ENCODE data around the gene NFASC.

NFASC gene

DNA sequence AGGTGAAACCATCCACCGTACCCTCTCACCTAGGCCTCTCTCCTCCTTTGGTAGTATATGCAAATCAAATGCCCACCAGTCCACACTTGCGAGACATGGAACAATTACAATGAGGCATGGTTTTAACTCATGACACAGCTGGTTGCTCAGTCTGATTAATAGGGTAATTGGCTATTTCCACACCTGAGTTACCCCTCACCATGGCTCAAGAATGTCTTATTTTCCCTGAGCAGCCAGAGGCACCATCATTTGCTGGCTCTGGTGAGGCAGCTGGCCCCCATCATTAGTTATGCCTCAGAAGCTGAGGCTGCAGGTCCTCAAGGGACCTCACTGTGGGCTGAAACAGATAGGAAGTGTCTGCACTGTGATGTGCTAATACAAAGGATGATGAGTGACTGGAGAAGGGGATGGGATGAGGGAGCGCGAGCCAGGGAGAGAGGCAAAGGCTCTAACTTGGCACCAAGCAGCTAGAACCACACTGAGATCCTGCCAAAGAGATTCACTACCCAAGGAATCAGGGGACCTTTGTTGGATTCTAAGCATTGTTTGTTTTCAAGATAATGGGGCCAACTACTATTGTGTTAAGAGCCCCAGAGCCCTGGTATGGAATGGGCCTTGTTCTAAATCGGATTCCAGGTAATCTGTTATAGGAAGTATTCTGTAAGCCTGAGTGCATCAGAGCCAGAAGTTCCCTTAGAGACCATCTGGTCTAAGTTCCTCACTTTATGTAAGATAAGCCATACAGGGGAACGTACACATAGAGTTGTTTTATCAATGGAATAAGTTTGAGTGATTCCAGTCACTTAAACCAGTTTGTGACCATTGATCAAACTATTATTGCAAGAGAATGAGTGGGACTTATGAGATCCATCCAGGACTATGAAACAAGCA, 92.3 kb downstream of the NFASC start:
- DNase-seq: no peak

DNA sequence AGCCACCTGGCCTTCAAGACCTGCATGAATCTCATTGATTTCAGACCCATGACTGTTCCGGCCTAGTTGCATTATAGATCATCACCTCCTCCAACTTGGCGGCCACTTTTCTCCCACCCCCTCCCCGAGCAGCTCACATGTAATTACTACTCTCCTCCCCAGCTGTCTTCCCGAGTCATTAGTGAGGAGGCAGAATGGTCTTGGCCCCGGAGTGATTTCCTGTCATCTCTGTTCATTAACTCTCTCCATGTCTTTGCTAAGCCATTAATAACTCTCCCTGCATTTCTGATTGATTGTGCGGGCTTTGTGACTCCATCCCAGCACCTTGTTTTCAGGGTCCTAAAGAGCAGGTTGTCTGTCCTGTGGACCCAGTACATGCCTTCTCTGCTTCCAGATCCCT, 96.8 kb downstream of the NFASC start:
- no peak for DNase-seq

DNA sequence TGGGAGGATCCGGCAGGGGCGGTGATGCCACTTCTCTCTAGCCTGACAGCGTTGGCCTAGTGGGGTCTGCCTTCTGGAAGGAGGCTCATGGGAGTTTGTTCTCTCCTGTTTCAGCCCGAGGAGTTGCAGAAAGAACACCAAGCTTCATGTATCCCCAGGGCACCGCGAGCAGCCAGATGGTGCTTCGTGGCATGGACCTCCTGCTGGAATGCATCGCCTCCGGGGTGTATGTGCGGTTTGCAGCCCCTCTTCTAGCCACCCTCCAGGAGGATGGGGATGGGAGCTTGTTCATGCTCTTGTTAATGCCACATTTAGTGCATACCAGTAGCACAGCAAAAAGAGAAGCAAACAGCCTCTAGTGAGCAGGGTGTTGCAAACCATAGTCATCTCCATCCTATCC, 97.5 kb downstream of the NFASC start:
- no peak for DNase-seq

DNA sequence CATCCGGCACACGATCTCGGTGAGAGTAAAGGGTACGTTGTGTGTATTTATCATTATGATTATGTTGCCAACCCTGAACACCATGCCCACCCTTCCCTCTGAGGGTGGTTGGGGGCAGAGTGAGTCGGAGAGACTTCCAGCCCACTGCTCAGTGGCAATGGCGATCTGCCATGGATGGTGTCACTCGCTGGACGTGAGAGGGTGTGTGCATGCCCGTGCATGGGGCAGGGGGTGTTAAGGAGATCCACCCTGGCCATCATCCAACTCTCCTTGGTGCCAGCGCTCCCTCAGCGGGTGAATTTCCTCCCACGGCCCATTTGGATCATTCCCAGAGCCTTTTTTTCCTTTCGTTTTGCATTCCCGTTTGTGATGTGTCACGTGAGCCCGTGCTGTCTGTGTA, 98.3 kb downstream of the NFASC start:
- no peak for DNase-seq

DNA sequence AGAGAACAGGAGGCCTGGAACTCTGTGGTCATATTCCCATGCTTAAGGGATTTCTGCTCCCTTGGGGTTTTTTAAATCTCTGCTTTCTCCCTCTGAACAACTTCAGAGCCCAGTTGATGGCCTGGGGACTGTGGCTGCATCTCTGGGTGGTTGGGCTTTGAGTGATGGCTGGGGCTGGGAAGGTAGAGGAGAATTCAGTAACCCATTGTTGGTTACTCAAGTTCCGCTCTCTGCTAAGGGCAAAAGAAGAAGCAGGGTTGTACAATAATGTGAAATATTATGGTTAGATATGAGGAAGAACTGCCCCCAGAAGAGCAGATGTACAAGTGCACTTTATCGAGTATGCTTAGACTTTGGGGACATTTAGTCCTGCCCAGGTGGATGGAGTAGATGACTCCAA, 100.3 kb downstream of the NFASC start:
- DNase-seq: no peak

DNA sequence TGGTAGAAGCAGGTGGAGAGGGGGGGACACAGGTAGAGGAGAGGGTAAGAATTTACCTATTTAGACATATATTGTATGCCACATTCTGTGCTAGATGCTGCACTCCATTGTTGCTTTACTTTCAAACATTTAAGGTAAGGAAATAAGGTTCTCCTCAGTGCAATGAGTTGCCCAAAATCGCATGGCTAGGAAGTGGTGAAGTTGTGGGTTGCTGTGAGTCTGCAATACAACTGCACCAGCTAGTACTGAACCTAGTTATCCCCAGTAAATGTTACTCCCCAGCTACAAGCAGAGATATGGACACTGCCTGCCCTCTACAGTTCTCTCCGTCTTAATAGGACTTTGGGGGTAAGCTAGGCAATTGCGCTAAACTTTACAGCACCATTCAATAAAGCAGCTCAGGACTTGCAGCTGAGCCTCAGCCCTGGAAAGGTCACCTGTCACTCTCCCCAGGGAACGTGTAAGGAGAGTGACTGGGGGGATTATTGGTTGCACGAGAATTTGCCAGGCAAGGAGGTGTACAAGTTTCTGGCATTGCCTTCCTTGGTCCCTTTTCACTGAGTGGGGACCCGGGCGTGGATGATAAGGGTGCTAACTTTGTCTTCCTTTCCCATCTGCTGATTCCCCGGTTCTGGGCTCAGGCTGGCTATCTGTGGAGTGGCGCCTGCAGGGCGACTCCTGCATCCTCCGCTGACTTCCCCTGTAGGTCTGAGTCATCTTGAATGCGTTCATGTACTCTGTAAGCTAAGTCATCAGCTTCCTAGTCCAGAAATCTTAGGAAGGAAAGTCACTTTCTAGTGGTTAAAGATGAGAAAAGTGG, 101.1 kb downstream of the NFASC start:
- DNase-seq: no peak

DNA sequence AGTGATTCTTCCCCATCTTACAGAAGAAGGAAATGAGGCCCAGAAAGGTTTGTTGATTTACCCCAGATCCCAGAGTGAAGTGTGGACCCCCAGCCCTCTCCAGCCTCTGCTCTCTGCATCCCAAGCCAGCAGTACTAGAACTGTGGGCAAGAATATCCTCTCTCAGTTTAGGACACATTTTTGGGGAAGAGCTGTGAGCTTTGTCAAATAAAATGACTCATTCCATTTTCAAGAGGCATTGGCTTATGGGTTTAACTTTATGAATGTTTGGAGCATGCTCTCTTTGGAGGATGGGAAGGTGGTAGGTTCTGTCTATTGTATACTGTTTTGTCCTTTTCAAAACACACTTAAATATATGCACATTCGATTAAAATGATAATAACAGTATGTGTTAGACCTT, 101.8 kb downstream of the NFASC start:
- DNase-seq: no peak

DNA sequence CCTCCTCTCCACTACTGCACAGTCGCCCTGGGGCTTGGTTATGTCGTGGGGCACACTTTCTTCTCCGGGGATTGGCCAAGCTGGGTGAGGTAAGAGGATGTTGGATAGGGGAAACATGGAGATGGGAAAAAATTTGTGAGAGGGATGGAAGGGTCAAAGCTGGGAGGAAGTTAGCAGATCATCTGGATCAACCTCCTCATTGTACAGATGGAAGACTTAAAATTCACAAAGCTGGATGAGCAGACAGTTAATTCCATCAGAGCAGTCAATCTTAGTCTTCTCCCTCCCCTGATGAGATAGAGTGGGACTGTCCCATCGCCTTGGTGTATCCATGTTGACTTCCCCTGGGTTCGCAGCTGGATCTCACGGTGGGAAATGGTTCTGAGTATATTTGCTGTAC, 102.8 kb downstream of the NFASC start:
- DNase-seq: no peak

DNA sequence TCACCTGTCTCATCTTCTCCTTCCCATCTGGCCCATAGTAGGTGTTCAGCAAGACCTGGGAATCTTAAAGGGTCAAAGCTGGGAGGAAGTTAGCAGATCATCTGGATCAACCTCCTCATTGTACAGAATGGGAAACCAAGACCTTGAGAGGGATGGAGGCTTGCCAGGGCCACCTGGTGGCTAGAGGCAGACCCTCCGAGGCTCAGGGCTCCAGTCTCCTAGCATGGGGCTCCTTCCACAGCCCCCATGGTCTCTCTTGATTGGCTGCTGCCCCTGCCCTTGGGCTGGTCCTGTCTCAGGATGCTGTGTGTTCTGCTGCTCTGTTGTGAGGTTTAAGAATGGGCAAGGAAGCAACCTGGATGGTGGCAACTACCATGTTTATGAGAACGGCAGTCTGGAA, 103.7 kb downstream of the NFASC start:
- DNase-seq: no peak

DNA sequence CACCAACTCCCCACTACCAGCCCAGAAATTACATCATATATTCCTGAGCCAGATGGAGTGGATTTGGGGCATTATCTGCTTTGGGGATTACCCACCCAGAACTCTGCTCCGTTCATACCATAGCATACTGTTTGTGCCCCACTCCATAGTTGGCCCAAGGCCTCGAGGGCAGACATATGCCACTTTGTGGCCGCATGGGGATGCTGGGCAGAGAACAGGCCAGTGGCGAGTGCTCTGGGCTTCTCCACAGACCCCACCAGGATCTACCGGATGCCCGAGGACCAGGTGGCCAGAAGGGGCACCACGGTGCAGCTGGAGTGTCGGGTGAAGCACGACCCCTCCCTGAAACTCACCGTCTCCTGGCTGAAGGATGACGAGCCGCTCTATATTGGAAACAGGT, 104.4 kb downstream of the NFASC start:
- no peak for DNase-seq

DNA sequence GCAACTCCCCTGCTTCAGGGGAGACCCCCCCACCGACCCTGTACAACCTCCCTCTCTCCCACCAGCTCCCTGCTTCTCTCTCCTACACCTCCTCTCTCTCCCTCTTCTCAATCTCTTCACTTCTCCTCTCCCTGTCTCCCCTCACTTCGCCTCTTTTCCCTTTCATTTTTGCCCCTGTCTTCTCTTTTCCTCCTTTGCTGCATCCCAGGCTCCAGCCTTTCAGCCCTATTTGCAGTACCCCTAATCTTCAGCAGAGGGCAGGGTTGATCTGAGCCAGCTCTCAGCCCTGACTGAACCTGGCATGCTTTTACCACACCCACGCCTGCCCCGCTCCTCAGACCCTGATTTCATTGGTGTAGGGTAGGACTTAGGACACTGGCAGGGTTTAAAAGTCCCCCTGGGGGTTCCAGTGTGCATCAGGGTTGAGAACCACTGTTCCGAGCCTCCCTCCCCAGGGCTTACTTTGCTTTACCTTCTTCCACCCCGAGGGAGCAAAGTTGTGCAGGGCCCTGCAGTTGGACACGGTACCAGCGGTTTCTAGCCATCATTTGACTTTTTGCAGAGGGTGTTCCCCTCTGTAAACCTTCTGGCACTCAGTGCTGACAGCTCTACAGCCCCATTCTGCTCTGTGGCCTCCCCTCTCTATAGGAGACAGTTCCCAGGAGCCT, 105.0 kb downstream of the NFASC start:
- peak; percentile 72 for DNase-seq

DNA sequence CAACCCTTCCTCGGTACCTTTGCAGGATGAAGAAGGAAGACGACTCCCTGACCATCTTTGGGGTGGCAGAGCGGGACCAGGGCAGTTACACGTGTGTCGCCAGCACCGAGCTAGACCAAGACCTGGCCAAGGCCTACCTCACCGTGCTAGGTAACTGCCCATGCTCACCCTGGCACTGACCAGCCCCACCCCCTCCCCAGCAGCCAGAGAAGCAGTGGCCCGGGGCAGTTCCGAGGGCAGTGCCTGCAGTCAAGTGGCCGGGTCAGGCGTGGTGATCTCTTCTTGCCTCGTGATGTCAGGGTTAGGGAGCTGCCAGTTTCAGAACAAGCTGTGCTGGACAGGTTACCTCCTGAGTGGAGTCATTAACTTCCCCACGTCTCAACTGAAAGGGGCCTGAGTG, 106.0 kb downstream of the NFASC start:
- no peak for DNase-seq

DNA sequence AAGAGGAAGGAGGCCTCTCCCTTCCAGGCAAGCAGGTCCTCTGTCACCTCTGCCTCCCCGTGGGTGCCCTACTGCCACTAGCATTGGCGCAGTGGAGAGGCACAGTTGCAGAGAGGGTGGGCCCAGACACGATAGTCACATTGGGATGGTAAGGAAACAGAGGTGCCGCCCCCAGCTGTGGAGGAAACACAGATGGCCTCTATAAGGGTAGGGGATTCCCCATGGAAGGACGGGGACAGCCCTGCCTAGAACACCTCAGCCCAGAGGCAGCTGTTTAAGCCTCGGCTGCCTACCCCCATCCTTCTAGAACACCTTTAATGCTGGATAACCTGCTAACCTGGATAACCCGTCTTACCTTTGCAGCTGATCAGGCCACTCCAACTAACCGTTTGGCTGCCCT, 106.7 kb downstream of the NFASC start:
- no peak for DNase-seq

DNA sequence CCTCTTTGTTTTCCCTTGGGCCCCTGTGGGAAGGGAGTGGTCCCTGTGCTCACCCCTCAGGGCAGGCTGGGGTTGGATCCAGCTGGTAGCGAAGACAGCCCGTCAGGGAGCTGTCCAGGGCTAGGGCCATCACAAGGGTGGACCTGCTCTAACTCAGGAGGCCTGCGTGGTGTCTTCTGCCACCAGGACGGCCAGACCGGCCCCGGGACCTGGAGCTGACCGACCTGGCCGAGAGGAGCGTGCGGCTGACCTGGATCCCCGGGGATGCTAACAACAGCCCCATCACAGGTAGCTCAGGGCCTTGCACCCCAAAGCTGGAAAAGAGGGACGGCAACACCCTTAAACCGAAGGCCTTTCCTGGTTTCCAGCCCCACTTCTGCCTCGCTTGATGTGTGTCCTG, 108.1 kb downstream of the NFASC start:
- no peak for DNase-seq

DNA sequence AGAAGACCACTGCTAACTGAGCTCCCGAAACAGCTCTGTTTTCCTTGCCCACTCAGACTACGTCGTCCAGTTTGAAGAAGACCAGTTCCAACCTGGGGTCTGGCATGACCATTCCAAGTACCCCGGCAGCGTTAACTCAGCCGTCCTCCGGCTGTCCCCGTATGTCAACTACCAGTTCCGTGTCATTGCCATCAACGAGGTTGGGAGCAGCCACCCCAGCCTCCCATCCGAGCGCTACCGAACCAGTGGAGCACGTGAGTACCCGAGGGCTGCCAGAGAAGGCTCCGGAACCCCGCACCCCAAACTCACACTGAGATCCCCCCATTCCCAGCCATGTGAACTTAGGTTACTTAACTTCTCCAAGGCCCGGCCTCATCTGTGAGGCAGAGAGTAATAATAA, 108.6 kb downstream of the NFASC start:
- DNase-seq: no peak

DNA sequence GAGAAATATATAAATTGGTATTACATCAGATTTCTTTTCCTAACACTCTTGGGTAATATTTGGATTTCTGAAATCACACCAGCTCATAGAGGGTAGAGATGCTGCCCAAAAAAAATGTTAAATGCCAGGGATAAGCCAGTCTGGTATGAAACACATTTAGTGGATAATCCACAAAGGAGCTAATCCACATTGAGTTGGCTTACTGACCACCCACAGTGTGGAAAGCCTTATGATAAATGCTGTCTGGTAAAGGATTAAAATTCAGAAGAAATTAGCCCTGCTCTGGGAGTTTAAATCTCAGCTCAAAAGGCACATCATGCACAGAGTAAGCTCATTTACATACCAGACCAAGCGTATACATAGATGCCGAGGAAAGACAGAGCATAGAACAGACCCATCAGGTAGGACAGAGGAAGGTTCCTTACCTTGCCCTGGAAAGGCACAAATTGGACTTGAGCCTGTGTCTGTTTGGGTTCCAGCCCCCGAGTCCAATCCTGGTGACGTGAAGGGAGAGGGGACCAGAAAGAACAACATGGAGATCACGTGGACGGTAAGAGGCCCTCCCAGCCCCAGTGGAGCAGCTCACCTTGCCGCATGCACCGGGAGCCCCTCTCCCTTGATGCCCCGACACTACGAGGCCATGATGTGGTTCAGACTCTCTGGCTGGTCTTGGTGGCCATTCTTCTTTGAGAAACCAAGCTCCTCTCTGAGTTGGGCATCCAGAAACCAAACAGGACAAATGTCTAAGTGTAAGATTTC, 109.4 kb downstream of the NFASC start:
- DNase-seq: no peak

DNA sequence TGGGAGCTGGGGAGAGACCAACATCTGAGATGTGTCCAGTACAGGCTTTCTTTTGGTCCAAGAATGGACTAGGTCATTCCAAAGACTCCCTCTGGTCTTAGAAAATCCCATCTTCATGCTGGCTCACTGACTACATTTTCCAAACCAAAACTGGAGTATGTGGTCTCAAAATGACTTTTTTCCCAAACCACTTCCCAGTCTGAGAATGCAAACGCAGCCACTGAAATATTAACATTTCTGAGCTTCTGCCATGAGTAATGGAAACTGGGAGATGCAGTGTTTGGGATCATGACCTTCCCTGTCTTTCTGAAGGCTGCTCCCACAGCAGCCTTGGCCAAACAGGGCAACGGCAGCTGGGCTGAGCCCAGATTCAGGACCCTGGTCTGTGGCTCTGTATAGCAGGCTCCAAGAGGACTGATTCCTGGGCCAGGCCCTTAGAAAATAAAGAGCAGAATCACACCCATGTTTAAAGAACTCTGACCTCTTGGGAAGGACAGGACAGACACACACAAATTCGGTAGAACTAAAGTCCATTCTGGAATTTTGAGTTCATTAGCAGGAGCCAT, 110.3 kb downstream of the NFASC start:
- DNase-seq: no peak

DNA sequence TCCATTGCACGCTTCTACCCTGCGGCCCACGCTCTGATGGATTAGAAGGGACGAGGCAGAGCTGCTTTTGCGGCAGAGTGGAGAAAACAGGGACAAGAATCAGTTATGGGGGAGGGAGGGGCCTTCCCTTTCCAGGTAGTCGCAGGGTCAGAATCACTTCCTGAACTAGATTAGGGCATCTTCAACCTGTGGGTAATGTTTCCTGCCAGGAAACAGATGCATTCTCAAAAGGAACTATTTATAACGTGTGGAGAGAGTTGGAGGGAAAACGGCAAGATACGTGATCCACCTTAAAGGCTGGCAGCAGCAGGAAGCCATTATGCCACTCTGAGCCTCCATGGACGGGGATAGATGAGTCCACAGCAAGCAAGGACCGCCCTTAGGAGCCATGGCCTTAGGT, 112.5 kb downstream of the NFASC start:
- DNase-seq: no peak

DNA sequence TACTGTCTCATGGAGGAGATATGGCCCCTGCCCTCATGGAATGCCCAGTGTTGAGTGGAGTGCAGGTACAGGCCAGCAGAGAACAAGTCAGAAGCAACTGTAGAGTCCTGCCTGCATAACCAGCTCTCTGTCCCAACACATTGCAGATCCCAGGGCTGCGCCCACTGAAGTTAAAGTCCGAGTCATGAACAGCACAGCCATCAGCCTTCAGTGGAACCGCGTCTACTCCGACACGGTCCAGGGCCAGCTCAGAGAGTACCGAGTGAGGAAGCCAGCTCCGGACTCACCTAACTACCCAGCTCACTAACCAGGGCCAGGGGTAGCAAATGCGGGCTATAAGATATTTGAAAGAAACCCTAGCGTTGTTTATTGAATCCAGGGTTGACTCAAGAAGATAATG, 113.2 kb downstream of the NFASC start:
- no peak for DNase-seq

DNA sequence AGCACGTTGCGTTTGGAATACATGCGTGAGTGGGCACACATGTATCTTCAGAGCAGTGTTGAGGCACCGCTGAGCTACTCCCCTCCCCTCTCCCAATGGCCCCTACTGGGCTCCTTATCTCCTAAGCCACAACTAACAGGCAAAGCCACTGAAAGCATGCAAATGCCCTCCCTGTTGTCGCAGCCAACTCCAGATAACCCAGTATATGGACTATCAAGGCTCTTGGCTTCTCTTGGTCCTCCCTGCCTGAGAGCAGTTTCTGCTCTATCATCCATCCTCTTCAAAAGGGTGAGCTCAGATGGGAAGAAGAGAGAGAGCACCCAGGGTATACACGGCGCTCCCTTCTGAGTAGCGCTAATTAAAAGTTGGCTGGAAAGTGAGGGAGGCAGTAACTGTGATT, 113.8 kb downstream of the NFASC start:
- DNase-seq: no peak

DNA sequence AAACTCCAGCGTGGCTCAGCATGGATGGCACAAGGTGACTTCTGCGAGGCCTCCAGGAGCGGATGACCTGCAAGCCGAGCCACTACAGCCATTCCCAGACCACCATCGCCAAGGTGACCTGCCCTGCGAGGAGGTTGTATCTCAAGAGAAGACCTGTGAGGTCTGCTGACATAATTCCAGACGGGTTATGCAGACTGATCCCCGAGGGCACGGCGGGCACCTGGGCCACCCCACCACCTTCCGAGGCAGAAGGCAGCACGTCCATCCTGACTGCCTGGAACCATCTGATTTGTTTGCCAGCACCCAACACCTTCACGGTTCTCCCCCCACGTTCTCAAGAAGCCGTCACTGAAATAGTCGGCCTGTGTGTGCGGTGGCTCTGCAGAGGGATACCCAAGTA, 115.5 kb downstream of the NFASC start:
- no peak for DNase-seq

DNA sequence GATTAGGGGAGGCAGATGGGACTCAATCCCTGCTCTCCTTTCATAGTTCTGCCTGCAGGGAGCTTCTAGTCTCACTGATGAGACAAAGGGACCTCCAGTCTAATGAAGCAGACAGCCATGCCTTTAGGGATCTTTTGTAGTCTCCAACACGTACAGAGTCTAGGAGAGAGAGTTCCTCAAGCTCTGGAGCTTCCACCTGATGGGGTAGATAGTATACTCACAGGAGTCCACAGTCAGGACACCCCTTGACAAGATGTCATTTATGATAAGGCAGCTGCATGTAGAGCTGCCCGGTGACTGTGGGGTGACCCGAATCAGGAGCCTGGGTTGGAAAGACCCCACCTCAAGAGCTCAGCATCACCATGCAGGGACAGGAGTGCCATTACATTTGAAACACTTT, 117.0 kb downstream of the NFASC start:
- DNase-seq: no peak

DNA sequence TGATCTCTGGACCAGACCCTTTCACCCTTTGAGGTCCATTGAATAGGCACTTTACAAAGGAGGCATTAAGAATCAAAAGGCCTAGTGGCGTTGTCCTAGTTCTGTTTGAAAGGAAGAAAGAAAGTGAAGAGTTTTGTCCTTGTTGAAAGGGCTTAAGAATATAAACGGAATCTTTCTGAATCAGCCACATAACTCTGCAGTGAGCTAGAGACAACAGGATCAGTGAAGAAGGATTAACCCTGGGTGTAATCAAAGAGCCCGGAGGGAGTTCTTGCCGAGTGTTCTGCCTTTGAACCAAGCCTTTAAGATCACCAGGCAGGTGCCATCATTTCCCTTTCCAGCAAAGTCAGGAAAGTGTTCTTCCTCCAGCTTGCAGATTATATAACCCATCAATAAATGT, 117.5 kb downstream of the NFASC start:
- DNase-seq: no peak

All from stimulated activated CD4-positive, alpha-beta T cell treated with anti-CD3 and anti-CD28 coated beads, Interleukin-15, amount 100 ng/mL, for 24 hours (primary cell).